ENCODE results near the gene LCAT.

- TF ChIP-seq POLR2A (IDR thresholded peaks at IDR 0.05) (no peak), CTCF (IDR thresholded peaks at IDR 0.05) (no peak), EP300 (IDR thresholded peaks at IDR 0.05) (no peak)
Observed at GRCh38 chr16:67917852-67918236, 26.1 kb downstream of the LCAT start.
